Activated T-cell treated with anti-CD3 and anti-CD28 coated beads, Interleukin-2, amount 50 U/mL, for 4 hours (primary cell): ENCODE results near the gene SOHLH1. TPM values are rescaled to one million over a fixed set of nuclear protein-coding genes. Genes with fewer than 3 reads are reported as not detected.
"Not testable (repeated sequence)": the region's sequence is repeated elsewhere in the genome, so short reads cannot be mapped to it uniquely, and the experiment has no call there.

Experiments used
- ATAC-seq, 2 donors: fragments of 200-7000 bp; cut with Tn5 transposase; one replicate each; pipeline ENCODE4 v1.10.0; 2021
- DNase-seq: peaks from one replicate; pipeline ENCODE4 v3.0.0-alpha.2; 2020
- H3K27me3 Mint-ChIP-seq: one replicate; pipeline ENCODE4 v1.8.0; 2021; ENCODE audit warnings: low read depth, mixed read lengths
- H3K36me3 Mint-ChIP-seq: one replicate; pipeline ENCODE4 v1.8.0; 2022; ENCODE audit warnings: mixed read lengths; ENCODE audit not compliant: insufficient read depth
- H3K4me1 Mint-ChIP-seq: one replicate; pipeline ENCODE4 v1.8.0; 2021; ENCODE audit warnings: low read depth, mixed read lengths
- H3K4me3 Mint-ChIP-seq: one replicate; pipeline ENCODE4 v1.8.0; 2021; ENCODE audit warnings: mild to moderate bottlenecking, moderate library complexity, mixed read lengths
- H3K9me3 Mint-ChIP-seq: one replicate; pipeline ENCODE4 v1.8.0; 2021; ENCODE audit warnings: mixed read lengths
- total RNA-seq, 3 donors: library from RNA; stranded (reverse); gene quantifications; one replicate each; pipeline ENCODE4 v1.2.1, GENCODE V29; 2021

Gene SOHLH1
- total RNA-seq, 3 donors from 2014 or later, result not detected

DNA sequence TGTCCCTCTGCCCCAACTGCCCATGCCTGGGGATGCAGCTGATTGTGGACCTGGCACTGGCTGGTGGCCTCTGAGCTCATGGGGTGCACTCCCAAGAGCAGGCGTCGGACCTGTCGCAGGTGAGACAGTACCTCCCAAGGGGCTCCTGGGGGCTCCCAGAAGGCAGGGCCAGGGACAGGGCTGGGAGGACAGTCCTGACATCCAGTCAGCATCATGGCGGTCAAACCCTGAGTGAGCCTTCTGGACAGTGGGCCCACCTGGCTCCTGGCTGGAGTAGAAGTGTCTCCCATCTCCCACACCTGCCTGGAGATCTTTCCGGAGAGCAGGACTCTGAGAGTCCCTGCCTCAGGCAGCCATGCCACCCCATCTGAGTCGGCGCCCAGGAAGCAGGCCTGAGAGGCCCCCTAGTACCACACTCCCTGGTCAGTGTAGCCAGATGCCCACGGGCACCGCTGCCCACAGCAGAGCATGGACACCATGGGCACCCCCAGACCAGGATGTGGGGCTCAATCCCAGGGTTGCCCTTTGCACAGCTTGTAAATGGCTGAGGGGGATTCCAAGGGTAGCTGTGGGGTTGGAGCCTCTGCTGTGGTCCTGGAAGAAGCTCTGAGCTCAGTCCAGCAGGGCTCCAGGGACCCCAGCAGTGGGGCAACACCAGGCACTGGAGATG is 29.5 kb downstream of the SOHLH1 start:
- H3K36me3 Mint-ChIP-seq, result no peaks in the 10 kb centered on the region
- no peaks in the 10 kb centered on the region for H3K4me1 Mint-ChIP-seq
- H3K9me3 Mint-ChIP-seq, result no peaks in the 10 kb centered on the region
- ATAC-seq (no peak), DNase-seq (no peak)
- no peak overlapping the region for H3K4me3 Mint-ChIP-seq
- H3K27me3 Mint-ChIP-seq, result peaks cover 5% of the 10 kb centered on the region

GRCh38 chr9:135669018-135669417 is 30.3 kb downstream of the SOHLH1 start:
- ATAC-seq, H3K9me3 Mint-ChIP-seq, DNase-seq, H3K36me3 Mint-ChIP-seq, H3K4me1 Mint-ChIP-seq, H3K27me3 Mint-ChIP-seq, H3K4me3 Mint-ChIP-seq: not testable (repeated sequence)

- DNase-seq (no peak), ATAC-seq (no peak)
- Mint-ChIP-seq H3K9me3 (no peaks in the 10 kb centered on the region), H3K36me3 (no peaks in the 10 kb centered on the region), H3K4me3 (no peak overlapping the region), H3K4me1 (no peaks in the 10 kb centered on the region), H3K27me3 (peaks cover 8% of the 10 kb centered on the region)
Measured at GRCh38 chr9:135667463-135668001, 31.7 kb downstream of the SOHLH1 start.

- no peak for ATAC-seq
- Mint-ChIP-seq H3K9me3 (no peaks in the 10 kb centered on the region), H3K27me3 (peaks cover 6% of the 10 kb centered on the region), H3K4me3 (no peak overlapping the region), H3K4me1 (no peaks in the 10 kb centered on the region), H3K36me3 (no peaks in the 10 kb centered on the region)
- DNase-seq, result no peak
Measured at GRCh38 chr9:135666534-135667462, 32.5 kb downstream of the SOHLH1 start.

- no peak for DNase-seq
- H3K27me3 Mint-ChIP-seq, result peaks cover 6% of the 10 kb centered on the region
- H3K4me3 Mint-ChIP-seq, result no peak overlapping the region
- ATAC-seq, result no peak
- no peaks in the 10 kb centered on the region for H3K36me3 Mint-ChIP-seq
- H3K4me1 Mint-ChIP-seq, result no peaks in the 10 kb centered on the region
- no peaks in the 10 kb centered on the region for H3K9me3 Mint-ChIP-seq
Measured at GRCh38 chr9:135665795-135666189, 33.5 kb downstream of the SOHLH1 start.

GRCh38 chr9:135664801-135665794 is 34.2 kb downstream of the SOHLH1 start:
- Mint-ChIP-seq H3K36me3 (no peaks in the 10 kb centered on the region), H3K27me3 (peaks cover 8% of the 10 kb centered on the region), H3K4me1 (no peaks in the 10 kb centered on the region), H3K9me3 (no peaks in the 10 kb centered on the region), H3K4me3 (no peak overlapping the region)
- DNase-seq (no peak), ATAC-seq (no peak)

GRCh38 chr9:135664266-135664665 is 35.0 kb downstream of the SOHLH1 start:
- Mint-ChIP-seq H3K36me3 (no peaks in the 10 kb centered on the region), H3K27me3 (peaks cover 8% of the 10 kb centered on the region), H3K4me3 (no peak overlapping the region), H3K4me1 (no peaks in the 10 kb centered on the region), H3K9me3 (no peaks in the 10 kb centered on the region)
- ATAC-seq, result no peak
- no peak for DNase-seq

- Mint-ChIP-seq H3K4me1 (no peaks in the 10 kb centered on the region), H3K9me3 (no peaks in the 10 kb centered on the region)
- no peak for ATAC-seq
Measured at GRCh38 chr9:135663857-135664256, 35.4 kb downstream of the SOHLH1 start.

GRCh38 chr9:135663451-135663770 is 35.9 kb downstream of the SOHLH1 start:
- DNase-seq (no peak), ATAC-seq (no peak)
- no peaks in the 10 kb centered on the region for H3K9me3 Mint-ChIP-seq
- H3K27me3 Mint-ChIP-seq, result peaks cover 8% of the 10 kb centered on the region
- H3K4me3 Mint-ChIP-seq, result no peak overlapping the region
- H3K4me1 Mint-ChIP-seq, result no peaks in the 10 kb centered on the region
- H3K36me3 Mint-ChIP-seq, result no peaks in the 10 kb centered on the region

More at GRCh38 chr9:135663857-135664256, 35.4 kb downstream of the SOHLH1 start:
- no peak for DNase-seq
- Mint-ChIP-seq H3K27me3 (peaks cover 8% of the 10 kb centered on the region), H3K36me3 (no peaks in the 10 kb centered on the region), H3K4me3 (no peak overlapping the region)

DNA sequence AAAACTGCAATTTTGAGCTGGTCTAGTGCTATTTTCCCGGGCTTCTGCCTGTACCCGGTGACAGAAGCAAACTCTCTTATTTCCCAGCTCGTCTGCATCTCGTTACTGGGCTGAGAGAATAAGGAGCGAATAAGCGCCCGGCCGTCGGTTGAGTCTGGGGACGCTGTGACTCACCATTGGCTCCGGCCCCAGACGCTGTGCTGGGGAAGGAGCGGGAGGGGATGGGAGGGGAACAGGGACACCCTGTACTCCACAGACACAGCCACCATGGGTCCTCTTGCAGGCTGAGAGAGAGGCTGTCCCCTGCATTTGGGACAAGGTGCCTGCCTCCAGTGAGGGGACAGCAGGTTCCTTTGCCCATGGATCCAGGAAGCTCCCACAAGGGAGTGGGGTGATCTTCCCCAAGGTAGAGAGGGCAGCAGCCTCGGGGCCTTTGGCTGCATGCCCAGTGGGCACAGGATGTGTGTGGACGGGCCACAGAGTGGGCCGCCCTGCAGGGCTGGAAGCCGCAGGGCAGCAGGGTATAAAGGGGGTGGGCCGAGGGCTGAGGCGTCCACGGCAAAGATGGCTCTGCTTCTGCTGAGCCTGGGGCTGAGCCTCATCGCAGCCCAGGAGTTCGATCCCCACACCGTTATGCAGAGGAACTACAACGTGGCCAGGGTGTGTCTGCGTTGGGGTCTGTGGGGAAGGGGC is 36.4 kb downstream of the SOHLH1 start, which contains the start of gene LCN9:
Gene LCN9, plus strand, starts transcription at position 552 of the 693 bp plus-strand sequence. Its CDS starts 13 bp downstream, at position 565.
- H3K27me3 Mint-ChIP-seq, result peaks cover 8% of the 10 kb centered on the region
- no peaks in the 10 kb centered on the region for H3K36me3 Mint-ChIP-seq
- ATAC-seq, result no peak
- H3K4me3 Mint-ChIP-seq, result no peak within 1 kb of the TSS
- H3K4me1 Mint-ChIP-seq, result no peaks in the 10 kb centered on the region
- no peaks in the 10 kb centered on the region for H3K9me3 Mint-ChIP-seq
- DNase-seq, result no peak

DNA sequence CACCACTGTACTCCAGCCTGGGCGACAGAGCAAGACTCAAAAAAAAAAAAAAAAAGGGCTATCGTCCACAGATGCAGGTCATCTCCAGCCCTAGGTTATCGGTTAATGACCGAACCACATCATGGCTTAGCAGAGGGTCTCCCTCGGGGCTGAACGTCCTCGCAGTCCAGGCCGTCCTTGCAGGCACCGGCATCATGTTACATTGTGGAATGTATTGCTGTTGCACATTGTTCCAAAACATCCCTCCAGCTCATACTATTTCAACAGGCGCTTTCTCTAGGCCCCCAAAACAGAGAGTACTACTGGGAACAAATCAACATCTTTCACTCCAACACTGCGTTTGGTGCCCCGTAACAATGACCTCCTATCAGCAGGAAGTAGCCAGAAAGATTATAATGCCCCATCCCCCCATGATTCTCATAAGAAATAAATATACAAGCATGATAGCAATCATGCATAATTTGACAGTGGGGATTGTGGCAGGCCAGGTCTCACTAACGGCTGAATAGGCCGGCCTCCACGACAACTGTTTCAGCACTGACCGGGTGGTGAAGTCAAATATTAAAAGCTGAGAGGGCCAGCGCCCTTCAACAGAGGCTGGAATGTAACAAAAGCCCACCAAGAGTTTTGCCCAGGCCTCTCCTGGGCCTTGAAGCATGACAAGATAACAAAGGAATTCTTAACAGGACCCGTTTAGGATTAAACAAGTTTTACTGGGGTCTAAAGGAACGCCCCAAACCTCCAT is 37.3 kb downstream of the SOHLH1 start:
- Mint-ChIP-seq H3K9me3 (no peaks in the 10 kb centered on the region), H3K4me3 (no peak overlapping the region), H3K4me1 (no peaks in the 10 kb centered on the region), H3K27me3 (peaks cover 8% of the 10 kb centered on the region), H3K36me3 (no peaks in the 10 kb centered on the region)
- DNase-seq (no peak), ATAC-seq (no peak)

DNA sequence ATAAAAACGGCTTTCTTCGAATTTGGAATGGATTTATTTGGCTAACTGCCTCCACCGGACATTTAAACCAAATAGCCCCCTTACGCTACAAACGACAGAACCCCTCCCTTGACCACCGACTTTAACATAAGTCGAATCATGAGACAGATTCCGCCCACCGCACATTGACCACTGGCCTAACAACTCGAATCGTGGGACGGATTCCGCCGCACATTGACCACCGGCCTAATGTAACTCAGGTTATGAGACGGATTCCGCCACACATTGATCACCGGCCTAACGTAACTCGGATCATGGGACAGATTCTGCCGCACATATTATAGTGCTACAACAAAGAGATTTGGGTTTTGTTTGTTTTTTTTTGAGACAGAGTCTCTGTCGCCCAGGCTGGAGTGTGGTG is 38.9 kb downstream of the SOHLH1 start:
- Mint-ChIP-seq H3K36me3 (no peaks in the 10 kb centered on the region), H3K4me3 (no peak overlapping the region), H3K27me3 (peaks cover 13% of the 10 kb centered on the region), H3K4me1 (no peaks in the 10 kb centered on the region), H3K9me3 (no peaks in the 10 kb centered on the region)
- DNase-seq (no peak), ATAC-seq (no peak)

- Mint-ChIP-seq H3K9me3 (no peaks in the 10 kb centered on the region), H3K36me3 (no peaks in the 10 kb centered on the region), H3K27me3 (peaks cover 13% of the 10 kb centered on the region), H3K4me1 (no peaks in the 10 kb centered on the region), H3K4me3 (no peak overlapping the region)
- DNase-seq (no peak), ATAC-seq (no peak)
Measured at GRCh38 chr9:135659252-135659651, 40.0 kb downstream of the SOHLH1 start.
